ENCODE results near the gene ZNF862. TPM values are rescaled to one million over a fixed set of nuclear protein-coding genes. Genes with fewer than 3 reads are reported as not detected.

Gene ZNF862
- polyA plus RNA-seq, 1 of the 3 experiments (the other 2 are of a cell fraction) = 17.3 TPM

DNA sequence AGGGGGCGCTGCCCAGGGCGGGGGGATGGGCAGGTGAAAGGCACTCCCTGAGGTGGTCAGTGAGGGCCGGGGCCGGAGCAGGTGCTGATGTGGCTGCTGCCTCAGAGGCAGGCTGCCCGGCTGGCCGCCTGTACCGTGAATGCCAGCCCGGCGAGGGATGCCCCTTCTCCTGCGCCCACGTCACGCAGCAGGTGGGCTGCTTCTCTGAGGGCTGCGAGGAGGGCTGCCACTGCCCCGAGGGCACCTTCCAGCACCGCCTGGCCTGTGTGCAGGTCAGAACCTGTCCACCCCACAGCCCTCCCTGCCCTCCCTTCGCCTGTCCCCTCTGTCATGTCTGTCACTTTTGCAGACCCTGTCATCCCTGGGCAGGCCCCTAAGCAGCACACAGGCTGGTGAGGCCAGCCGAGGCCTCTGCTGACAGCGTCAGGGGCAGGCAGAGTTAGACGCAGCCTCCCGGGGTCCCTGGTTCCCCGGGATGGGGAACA is 21.9 kb upstream of the ZNF862 start:
- no peaks in the 10 kb centered on the region for H3K79me2 ChIP-seq (ENCODE audit: insufficient read depth)
- 87% methylated on average over 15 of the region's 21 CpGs for WGBS (ENCODE audit: low lambda C conversion rate)
- H3K27me3 ChIP-seq (ENCODE audit: insufficient read depth) = no peaks in the 10 kb centered on the region
- no peak overlapping the region for H3K27ac ChIP-seq (ENCODE audit: low read depth in 2 of 2, low read length in 1 of 2)
- no peak overlapping the region for H3K4me3 ChIP-seq (ENCODE audit: low read depth in 2 of 2, low read length in 1 of 2)
- CTCF ChIA-PET = interaction anchor here (0.6 to 10.8 kb wide), 2 partner anchors 8 to 11 kb away, joined by 3 to 119 read pairs; no protein-coding TSS in a partner anchor
- TF ChIP-seq FOXM1 (IDR thresholded peaks at IDR 0.05; ENCODE audit: low read depth) (no peak), ZBTB33 (IDR thresholded peaks at IDR 0.05; ENCODE audit: borderline replicate concordance, low read depth) (no peak), MAX (IDR thresholded peaks at IDR 0.05; ENCODE audit: low read depth) (no peak), RCOR1 (IDR thresholded peaks at IDR 0.05; ENCODE audit: low read length) (no peak), USF2 (IDR thresholded peaks at IDR 0.05; ENCODE audit: borderline replicate concordance, low read depth, low read length) (no peak), TEAD4 (IDR thresholded peaks at IDR 0.05; ENCODE audit: borderline replicate concordance, insufficient read depth) (no peak), RFX5 (IDR thresholded peaks at IDR 0.05; ENCODE audit: low read length) (no peak), JUND (IDR thresholded peaks at IDR 0.05) (no peak)
- TF ChIP-seq, protein P1, sequence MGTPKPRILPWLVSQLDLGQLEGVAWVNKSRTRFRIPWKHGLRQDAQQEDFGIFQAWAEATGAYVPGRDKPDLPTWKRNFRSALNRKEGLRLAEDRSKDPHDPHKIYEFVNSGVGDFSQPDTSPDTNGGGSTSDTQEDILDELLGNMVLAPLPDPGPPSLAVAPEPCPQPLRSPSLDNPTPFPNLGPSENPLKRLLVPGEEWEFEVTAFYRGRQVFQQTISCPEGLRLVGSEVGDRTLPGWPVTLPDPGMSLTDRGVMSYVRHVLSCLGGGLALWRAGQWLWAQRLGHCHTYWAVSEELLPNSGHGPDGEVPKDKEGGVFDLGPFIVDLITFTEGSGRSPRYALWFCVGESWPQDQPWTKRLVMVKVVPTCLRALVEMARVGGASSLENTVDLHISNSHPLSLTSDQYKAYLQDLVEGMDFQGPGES (IDR thresholded peaks at IDR 0.05; ENCODE audit: low read depth, low read length) = no peak
- no peaks in the 10 kb centered on the region for H3F3A ChIP-seq (replicated peaks; ENCODE audit: insufficient read depth)
- H3K9me3 ChIP-seq = no peaks in the 10 kb centered on the region
- H3K4me2 ChIP-seq = no peak overlapping the region
- H3K9ac ChIP-seq = no peak overlapping the region
- H3K4me1 ChIP-seq (ENCODE audit: control insufficient read depth in 1 of 2, insufficient read depth in 2 of 2, low read depth in 1 of 2, low read length in 1 of 2) = peaks cover 0 to 12% of the 10 kb centered on the region in 2 experiments; a peak in 1 of 4 replicates
- DNase-seq = no peak
- no peaks in the 10 kb centered on the region for H3K9me2 ChIP-seq
- no peaks in the 10 kb centered on the region for H3K36me3 ChIP-seq (replicated peaks in 1 of 2; ENCODE audit: control insufficient read depth in 1 of 2, insufficient read depth in 2 of 2, low read length in 1 of 2)
- POLR2A ChIA-PET = no interaction called here
- H4K20me1 ChIP-seq (ENCODE audit: insufficient read depth) = no peaks in the 10 kb centered on the region
- H2AFZ ChIP-seq (ENCODE audit: low read depth) = no peak overlapping the region

DNA sequence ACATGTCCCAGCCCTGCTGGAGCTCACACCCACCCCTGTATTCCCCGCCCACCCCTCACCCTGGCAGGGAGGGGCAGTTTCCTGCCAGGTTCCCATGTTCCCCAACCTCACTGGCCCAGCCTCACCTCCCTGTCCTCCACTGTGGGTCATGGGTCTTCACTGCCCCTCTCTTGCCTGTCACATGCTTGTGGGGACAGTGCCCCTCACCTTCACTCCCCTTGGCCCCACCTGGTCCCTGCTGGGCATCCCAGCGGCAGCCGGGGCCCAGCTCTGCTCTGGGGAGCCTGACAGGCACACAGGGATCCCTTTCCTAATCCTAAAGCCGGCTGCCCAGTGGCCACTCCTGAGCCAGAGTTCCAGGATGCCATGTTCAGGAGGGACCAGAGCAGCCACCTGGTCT is 21.4 kb upstream of the ZNF862 start:
- POLR2A ChIA-PET = no interaction called here
- no peak overlapping the region for H3K27ac ChIP-seq (ENCODE audit: low read depth in 2 of 2, low read length in 1 of 2)
- no peaks in the 10 kb centered on the region for H3K36me3 ChIP-seq (replicated peaks in 1 of 2; ENCODE audit: control insufficient read depth in 1 of 2, insufficient read depth in 2 of 2, low read length in 1 of 2)
- H4K20me1 ChIP-seq (ENCODE audit: insufficient read depth) = no peaks in the 10 kb centered on the region
- H3K9me3 ChIP-seq = no peaks in the 10 kb centered on the region
- DNase-seq = no peak
- no peaks in the 10 kb centered on the region for H3K27me3 ChIP-seq (ENCODE audit: insufficient read depth)
- peaks cover 0 to 12% of the 10 kb centered on the region in 2 experiments; a peak in 1 of 4 replicates for H3K4me1 ChIP-seq (ENCODE audit: control insufficient read depth in 1 of 2, insufficient read depth in 2 of 2, low read depth in 1 of 2, low read length in 1 of 2)
- whole genome bisulfite sequencing (ENCODE audit: low lambda C conversion rate) = 51% methylated on average over 4 of the region's 4 CpGs
- no peak overlapping the region for H3K4me2 ChIP-seq
- H3K9me2 ChIP-seq = no peaks in the 10 kb centered on the region
- CTCF ChIA-PET = interaction anchor here (10.8 kb wide), 1 partner anchor 9 kb away, joined by 119 read pairs; no protein-coding TSS in a partner anchor
- H3K4me3 ChIP-seq (ENCODE audit: low read depth in 2 of 2, low read length in 1 of 2) = no peak overlapping the region
- H3F3A ChIP-seq (replicated peaks; ENCODE audit: insufficient read depth) = no peaks in the 10 kb centered on the region
- no peaks in the 10 kb centered on the region for H3K79me2 ChIP-seq (ENCODE audit: insufficient read depth)
- no peak overlapping the region for H2AFZ ChIP-seq (ENCODE audit: low read depth)
- H3K9ac ChIP-seq = no peak overlapping the region
- TF ChIP-seq EZH2phosphoT487 (IDR thresholded peaks at IDR 0.05; ENCODE audit: borderline replicate concordance, low read depth) (no peak), FOXM1 (IDR thresholded peaks at IDR 0.05; ENCODE audit: low read depth) (no peak), MAX (IDR thresholded peaks at IDR 0.05; ENCODE audit: low read depth) (no peak), RAD21 (IDR thresholded peaks at IDR 0.05; ENCODE audit: low read length) (no peak), ELF1 (IDR thresholded peaks at IDR 0.05) (no peak), GABPA (IDR thresholded peaks at IDR 0.05; ENCODE audit: low read depth) (no peak), POLR2AphosphoS5 (IDR thresholded peaks at IDR 0.05; ENCODE audit: low read depth, low read length) (no peak), REST (IDR thresholded peaks at IDR 0.05; ENCODE audit: low read depth, low read length) (no peak), RFX5 (IDR thresholded peaks at IDR 0.05; ENCODE audit: low read length) (no peak), NRF1 (IDR thresholded peaks at IDR 0.05; ENCODE audit: low read depth, low read length) (no peak), TAF1 (IDR thresholded peaks at IDR 0.05; ENCODE audit: borderline replicate concordance, low read depth, low read length) (no peak), MEF2A (IDR thresholded peaks at IDR 0.05; ENCODE audit: borderline replicate concordance, low read depth) (no peak)
